CD4-positive, alpha-beta T cell treated with Interleukin-17A for 1 hour (primary cell): Measurements from ENCODE around the gene PNPLA2.
A peak's percentile ranks its signal among the peaks of the same experiment; 100 is the strongest.

Source experiments
- DNase-seq: peaks from one replicate; pipeline ENCODE4 v3.0.0-alpha.2; 2020

PNPLA2 gene

GRCh38 chr11:799641-800316 is 18.9 kb upstream of the PNPLA2 start:
- no peak for DNase-seq

- no peak for DNase-seq
Observed at GRCh38 chr11:800473-800872, 18.2 kb upstream of the PNPLA2 start.

GRCh38 chr11:801097-801780 is 17.5 kb upstream of the PNPLA2 start:
- no peak for DNase-seq

- no peak for DNase-seq
Observed at GRCh38 chr11:802018-802617, 16.6 kb upstream of the PNPLA2 start.

- no peak for DNase-seq
Observed at GRCh38 chr11:802693-803466, 15.8 kb upstream of the PNPLA2 start.

- no peak for DNase-seq
Observed at GRCh38 chr11:803467-803742, 15.3 kb upstream of the PNPLA2 start.

GRCh38 chr11:803770-804598 is 14.7 kb upstream of the PNPLA2 start:
- no peak for DNase-seq

- DNase-seq = no peak
Observed at GRCh38 chr11:804599-804964, 14.1 kb upstream of the PNPLA2 start.

- peak; percentile 68 for DNase-seq
Observed at GRCh38 chr11:808427-809286, 10.1 kb upstream of the PNPLA2 start.

- DNase-seq = peak; percentile 97
Observed at GRCh38 chr11:809287-810039, 9.3 kb upstream of the PNPLA2 start, which contains the start of gene RPLP2. TSS of gene RPLP2 (plus strand) at chr11:809967. CDS start at chr11:810235, 268 bp downstream.

GRCh38 chr11:810040-810567 is 8.6 kb upstream of the PNPLA2 start:
- no peak for DNase-seq

- no peak for DNase-seq
Observed at GRCh38 chr11:811446-812245, 7.1 kb upstream of the PNPLA2 start.

GRCh38 chr11:812390-812789 is 6.3 kb upstream of the PNPLA2 start:
- DNase-seq = no peak

- no peak for DNase-seq
Observed at GRCh38 chr11:813072-813455, 5.7 kb upstream of the PNPLA2 start.

GRCh38 chr11:813456-814096 is 5.1 kb upstream of the PNPLA2 start:
- no peak for DNase-seq

- DNase-seq = no peak
Observed at GRCh38 chr11:815675-816432, 2.9 kb upstream of the PNPLA2 start.

- DNase-seq = no peak
Observed at GRCh38 chr11:816433-816779, 2.3 kb upstream of the PNPLA2 start.

- DNase-seq = peak; percentile 93
Observed at GRCh38 chr11:819129-819931, 616 bp downstream of the PNPLA2 start.
